ENCODE measurements around the gene POMC. TPM values are rescaled to one million over a fixed set of nuclear protein-coding genes. Genes with fewer than 3 reads are reported as not detected.
"Not testable (repeated sequence)": the region's sequence is repeated elsewhere in the genome, so short reads cannot be mapped to it uniquely, and the experiment has no call there.

The POMC gene
- total RNA-seq (2014; rRNA removed; shearing (Covaris generic); ENCODE audit: low replicate concordance), result not detected in 2 replicates

- DNase-seq (ENCODE audit: low read depth), result no peak
- in situ Hi-C loops (cut with HindIII; ENCODE audit: low pct_unique_long_range_greater_than_20kb, low sequenced_read_pairs), result no loop called here
These were observed at the start of gene POMC for GRCh38 chr2:25168256-25169072. Gene POMC, minus strand, starts transcription at chr2:25168580. Its CDS starts 3,808 bp downstream, at chr2:25164772.

GRCh38 chr2:25218100-25218499 lies 49.7 kb upstream of the POMC start:
- in situ Hi-C loops (cut with HindIII; ENCODE audit: low pct_unique_long_range_greater_than_20kb, low sequenced_read_pairs), result no loop called here
- no peak for DNase-seq (ENCODE audit: low read depth)

GRCh38 chr2:25215948-25216679 lies 47.7 kb upstream of the POMC start:
- in situ Hi-C loops (cut with HindIII; ENCODE audit: low pct_unique_long_range_greater_than_20kb, low sequenced_read_pairs), result no loop called here
- no peak for DNase-seq (ENCODE audit: low read depth)

GRCh38 chr2:25215232-25215631 lies 46.9 kb upstream of the POMC start:
- no peak for DNase-seq (ENCODE audit: low read depth)
- in situ Hi-C loops (cut with HindIII; ENCODE audit: low pct_unique_long_range_greater_than_20kb, low sequenced_read_pairs), result no loop called here

GRCh38 chr2:25213229-25213628 lies 44.8 kb upstream of the POMC start:
- no peak for DNase-seq (ENCODE audit: low read depth)
- in situ Hi-C loops (cut with HindIII; ENCODE audit: low pct_unique_long_range_greater_than_20kb, low sequenced_read_pairs), result no loop called here

GRCh38 chr2:25210923-25211322 lies 42.5 kb upstream of the POMC start:
- DNase-seq (ENCODE audit: low read depth); in situ Hi-C loops (cut with HindIII; ENCODE audit: low pct_unique_long_range_greater_than_20kb, low sequenced_read_pairs): not testable (repeated sequence)

- DNase-seq (ENCODE audit: low read depth), result no peak
- in situ Hi-C loops (cut with HindIII; ENCODE audit: low pct_unique_long_range_greater_than_20kb, low sequenced_read_pairs), result no loop called here
These were observed 38.7 kb upstream of the POMC start for GRCh38 chr2:25207078-25207545.

- in situ Hi-C loops (cut with HindIII; ENCODE audit: low pct_unique_long_range_greater_than_20kb, low sequenced_read_pairs), result no loop called here
- no peak for DNase-seq (ENCODE audit: low read depth)
These were observed 35.9 kb upstream of the POMC start for GRCh38 chr2:25204190-25204838.

GRCh38 chr2:25202275-25202674 lies 33.9 kb upstream of the POMC start:
- no peak for DNase-seq (ENCODE audit: low read depth)
- in situ Hi-C loops (cut with HindIII; ENCODE audit: low pct_unique_long_range_greater_than_20kb, low sequenced_read_pairs), result no loop called here

- no peak for DNase-seq (ENCODE audit: low read depth)
- in situ Hi-C loops (cut with HindIII; ENCODE audit: low pct_unique_long_range_greater_than_20kb, low sequenced_read_pairs), result no loop called here
These were observed 33.4 kb upstream of the POMC start for GRCh38 chr2:25201794-25202193.

- in situ Hi-C loops (cut with HindIII; ENCODE audit: low pct_unique_long_range_greater_than_20kb, low sequenced_read_pairs), result no loop called here
These were observed 32.9 kb upstream of the POMC start for GRCh38 chr2:25201265-25201664.

GRCh38 chr2:25198576-25198975 lies 30.2 kb upstream of the POMC start:
- in situ Hi-C loops (cut with HindIII; ENCODE audit: low pct_unique_long_range_greater_than_20kb, low sequenced_read_pairs), result no loop called here
- no peak for DNase-seq (ENCODE audit: low read depth)

More at GRCh38 chr2:25201265-25201664, 32.9 kb upstream of the POMC start:
- no peak for DNase-seq (ENCODE audit: low read depth)

- DNase-seq (ENCODE audit: low read depth), result no peak
- in situ Hi-C loops (cut with HindIII; ENCODE audit: low pct_unique_long_range_greater_than_20kb, low sequenced_read_pairs), result no loop called here
These were observed 29.8 kb upstream of the POMC start for GRCh38 chr2:25198209-25198525.

GRCh38 chr2:25197336-25198208 lies 29.2 kb upstream of the POMC start:
- DNase-seq (ENCODE audit: low read depth), result no peak
- in situ Hi-C loops (cut with HindIII; ENCODE audit: low pct_unique_long_range_greater_than_20kb, low sequenced_read_pairs), result no loop called here

GRCh38 chr2:25194576-25195122 lies 26.3 kb upstream of the POMC start:
- in situ Hi-C loops (cut with HindIII; ENCODE audit: low pct_unique_long_range_greater_than_20kb, low sequenced_read_pairs), result no loop called here

GRCh38 chr2:25190536-25190935 lies 22.2 kb upstream of the POMC start:
- no peak for DNase-seq (ENCODE audit: low read depth)
- in situ Hi-C loops (cut with HindIII; ENCODE audit: low pct_unique_long_range_greater_than_20kb, low sequenced_read_pairs), result no loop called here

More at GRCh38 chr2:25194576-25195122, 26.3 kb upstream of the POMC start:
- DNase-seq (ENCODE audit: low read depth), result no peak

GRCh38 chr2:25188405-25188804 lies 20.0 kb upstream of the POMC start:
- DNase-seq (ENCODE audit: low read depth), result no peak
- in situ Hi-C loops (cut with HindIII; ENCODE audit: low pct_unique_long_range_greater_than_20kb, low sequenced_read_pairs), result no loop called here
